Measurements from ENCODE around the gene TF. TPM values are rescaled to one million over a fixed set of nuclear protein-coding genes. Genes with fewer than 3 reads are reported as not detected.
A peak's percentile ranks its signal among the peaks of the same experiment; 100 is the strongest.

Gene TF
- total and polyA plus RNA-seq, 8 donors, result 1.1 to 30.7 (median 5.6) TPM

GRCh38 chr3:133773732-133774131 lies 27.5 kb downstream of the TF start:
- DNase-seq, result no peak
- intact Hi-C loops (cut with DNase I), result loop anchor here in 1 of 3 donors (10.0 kb wide), 1 partner anchor 109 kb away; the partner anchor contains the start of gene TOPBP1
- no peaks in the 10 kb centered on the region for H3K9me3 ChIP-seq
- no peak overlapping the region for H3K27ac ChIP-seq
- WGBS, 2 donors, result 87 to 90% methylated on average over 3 of the region's 3 CpGs
- FAIRE-seq, result no peak
- no peak overlapping the region for H3K4me3 ChIP-seq
- H3K36me3 ChIP-seq, result no peaks in the 10 kb centered on the region
- H3K27me3 ChIP-seq, result no peaks in the 10 kb centered on the region
- ATAC-seq, result no peak
- TF ChIP-seq, protein P1, sequence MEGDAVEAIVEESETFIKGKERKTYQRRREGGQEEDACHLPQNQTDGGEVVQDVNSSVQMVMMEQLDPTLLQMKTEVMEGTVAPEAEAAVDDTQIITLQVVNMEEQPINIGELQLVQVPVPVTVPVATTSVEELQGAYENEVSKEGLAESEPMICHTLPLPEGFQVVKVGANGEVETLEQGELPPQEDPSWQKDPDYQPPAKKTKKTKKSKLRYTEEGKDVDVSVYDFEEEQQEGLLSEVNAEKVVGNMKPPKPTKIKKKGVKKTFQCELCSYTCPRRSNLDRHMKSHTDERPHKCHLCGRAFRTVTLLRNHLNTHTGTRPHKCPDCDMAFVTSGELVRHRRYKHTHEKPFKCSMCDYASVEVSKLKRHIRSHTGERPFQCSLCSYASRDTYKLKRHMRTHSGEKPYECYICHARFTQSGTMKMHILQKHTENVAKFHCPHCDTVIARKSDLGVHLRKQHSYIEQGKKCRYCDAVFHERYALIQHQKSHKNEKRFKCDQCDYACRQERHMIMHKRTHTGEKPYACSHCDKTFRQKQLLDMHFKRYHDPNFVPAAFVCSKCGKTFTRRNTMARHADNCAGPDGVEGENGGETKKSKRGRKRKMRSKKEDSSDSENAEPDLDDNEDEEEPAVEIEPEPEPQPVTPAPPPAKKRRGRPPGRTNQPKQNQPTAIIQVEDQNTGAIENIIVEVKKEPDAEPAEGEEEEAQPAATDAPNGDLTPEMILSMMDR (IDR thresholded peaks at IDR 0.05), result no peak
- no peaks in the 10 kb centered on the region for H3K4me1 ChIP-seq

DNA sequence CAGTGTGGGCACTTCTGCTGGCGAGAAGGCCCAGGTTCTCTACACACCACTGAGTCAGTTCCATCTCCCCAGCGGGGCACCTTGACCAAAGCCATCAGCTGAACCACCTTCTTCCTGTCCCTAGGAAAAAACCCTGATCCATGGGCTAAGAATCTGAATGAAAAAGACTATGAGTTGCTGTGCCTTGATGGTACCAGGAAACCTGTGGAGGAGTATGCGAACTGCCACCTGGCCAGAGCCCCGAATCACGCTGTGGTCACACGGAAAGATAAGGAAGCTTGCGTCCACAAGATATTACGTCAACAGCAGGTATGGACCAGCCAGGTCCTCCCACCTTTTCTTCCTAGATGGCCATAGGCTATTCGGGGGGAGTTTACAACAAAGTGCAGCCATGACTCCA lies 29.1 kb downstream of the TF start:
- H3K9me3 ChIP-seq, result no peaks in the 10 kb centered on the region
- FAIRE-seq (no peak), DNase-seq (no peak), ATAC-seq (no peak)
- no peak overlapping the region for H3K27ac ChIP-seq
- intact Hi-C loops (cut with DNase I), result loop anchor here in 1 of 3 donors (10.0 kb wide), 1 partner anchor 111 kb away; the partner anchor contains the start of gene TOPBP1
- H3K4me1 ChIP-seq, result no peaks in the 10 kb centered on the region
- no peaks in the 10 kb centered on the region for H3K36me3 ChIP-seq
- no peak overlapping the region for H3K4me3 ChIP-seq
- TF ChIP-seq, protein P1 (IDR thresholded peaks at IDR 0.05), result no peak
- H3K27me3 ChIP-seq, result no peaks in the 10 kb centered on the region
- WGBS, 2 donors, result 72 to 74% methylated on average over 9 of the region's 9 CpGs

DNA sequence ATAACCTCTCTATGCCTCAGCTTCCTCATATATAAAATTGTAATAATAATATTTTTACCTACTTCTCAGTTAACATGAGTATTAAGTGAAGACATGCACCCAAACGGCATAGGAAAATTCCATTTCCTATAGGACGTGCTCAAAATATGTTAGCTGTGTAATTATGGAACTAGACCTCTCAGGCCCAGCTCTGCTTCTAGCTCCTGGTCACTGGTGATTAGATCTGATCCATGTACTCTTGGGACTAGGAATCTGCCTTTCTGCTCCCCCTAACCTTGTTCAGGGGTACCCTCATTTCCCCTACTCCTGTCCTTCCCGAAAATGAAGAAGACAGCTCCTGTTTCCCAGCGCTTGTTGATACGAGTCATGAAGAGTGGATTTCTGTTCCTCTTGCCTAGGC lies 29.6 kb downstream of the TF start:
- H3K4me3 ChIP-seq, result no peak overlapping the region
- no peak for ATAC-seq
- DNase-seq, result no peak
- intact Hi-C loops (cut with DNase I), result loop anchor here in 1 of 3 donors (10.0 kb wide), 1 partner anchor 111 kb away; the partner anchor contains the start of gene TOPBP1
- WGBS, 2 donors, result 95 to 97% methylated on average over 5 of the region's 5 CpGs
- FAIRE-seq, result no peak
- H3K27me3 ChIP-seq, result no peaks in the 10 kb centered on the region
- H3K4me1 ChIP-seq, result no peaks in the 10 kb centered on the region
- no peak overlapping the region for H3K27ac ChIP-seq
- no peaks in the 10 kb centered on the region for H3K9me3 ChIP-seq
- TF ChIP-seq, protein P1 (IDR thresholded peaks at IDR 0.05), result no peak
- H3K36me3 ChIP-seq, result no peaks in the 10 kb centered on the region

DNA sequence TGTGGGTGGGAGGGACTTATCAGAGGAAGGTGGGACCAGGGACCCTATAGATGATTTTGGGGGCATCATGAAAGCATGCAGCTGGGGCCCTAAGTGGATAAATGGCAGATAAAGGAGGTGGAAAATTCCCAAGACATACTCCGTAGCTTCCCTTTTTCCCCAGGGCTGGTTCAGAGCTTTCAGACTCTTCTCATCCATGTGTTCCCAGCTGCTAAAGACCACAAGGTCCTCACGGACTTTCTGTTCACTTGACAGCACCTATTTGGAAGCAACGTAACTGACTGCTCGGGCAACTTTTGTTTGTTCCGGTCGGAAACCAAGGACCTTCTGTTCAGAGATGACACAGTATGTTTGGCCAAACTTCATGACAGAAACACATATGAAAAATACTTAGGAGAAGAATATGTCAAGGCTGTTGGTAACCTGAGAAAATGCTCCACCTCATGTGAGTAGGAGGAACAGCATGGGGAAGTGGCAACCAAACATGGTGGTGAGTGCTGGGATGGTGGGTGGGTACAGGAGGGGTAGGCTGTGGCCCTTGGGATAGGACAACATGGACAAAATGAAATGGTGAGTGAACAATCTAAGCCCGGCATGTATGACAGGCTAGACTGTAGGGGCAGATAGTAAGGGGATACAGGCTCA lies 30.7 kb downstream of the TF start:
- no peaks in the 10 kb centered on the region for H3K9me3 ChIP-seq
- H3K36me3 ChIP-seq, result no peaks in the 10 kb centered on the region
- TF ChIP-seq, protein P1 (IDR thresholded peaks at IDR 0.05), result peak in 2 of 4 donors; percentile 23 to 38
- ATAC-seq (peak; percentile 81 to 97 (median 93)), FAIRE-seq (no peak), DNase-seq (peak in 1 of 6 donors; percentile 30)
- WGBS, 2 donors, result 47 to 60% methylated on average over 7 of the region's 7 CpGs
- no peak overlapping the region for H3K27ac ChIP-seq
- H3K27me3 ChIP-seq, result no peaks in the 10 kb centered on the region
- H3K4me3 ChIP-seq, result no peak overlapping the region
- H3K4me1 ChIP-seq, result no peaks in the 10 kb centered on the region
- intact Hi-C loops (cut with DNase I), result loop anchor here in 1 of 3 donors (10.0 kb wide), 1 partner anchor 112 kb away; the partner anchor contains the start of gene TOPBP1

Measured in pancreas (tissue), 10 donors.